ENCODE results near the gene TMEM213.

- TF ChIP-seq CTCF (IDR thresholded peaks at IDR 0.05) (no peak), REST (IDR thresholded peaks at IDR 0.05; ENCODE audit: insufficient read depth in 1 of 2, low read depth in 2 of 2, low read length in 1 of 2) (no peak), POLR2AphosphoS5 (IDR thresholded peaks at IDR 0.05; ENCODE audit: low read depth, low read length) (no peak), TCF7L2 (IDR thresholded peaks at IDR 0.05; ENCODE audit: low read depth, low read length) (no peak), SIN3A (IDR thresholded peaks at IDR 0.05; ENCODE audit: borderline replicate concordance, insufficient read depth, low read depth, low read length) (no peak)
Measured at GRCh38 chr7:138797715-138798320, at the start of gene TMEM213, which contains the start of gene ATP6V0A4.
